Subcutaneous adipose tissue (tissue), 4 donors: Measurements from ENCODE around the gene IBA57. TPM values are rescaled to one million over a fixed set of nuclear protein-coding genes. Genes with fewer than 3 reads are reported as not detected.

ENCODE experiments used
- CTCF ChIP-seq: fragments of 450-650 bp; IDR thresholded peaks from one replicate; pipeline ENCODE4 v1.5.1; 2016; ENCODE audit warnings: low read depth, mild to moderate bottlenecking, control low read depth, antibody characterized with exemption, moderate library complexity
- small RNA-seq: library from RNA; depleted of rRNA; stranded (forward); fragments of <200 nt; gene quantifications from one replicate; pipeline ENCODE3, GENCODE V24; 2016
- total RNA-seq, 4 donors: library from RNA; depleted of rRNA; stranded (reverse); fragments of >200 nt; gene quantifications; one replicate each; pipeline ENCODE4 v1.1.0, GENCODE V29; 2016

IBA57 gene
- total RNA-seq, 4 donors from 2014 or later: 2.8 to 9.0 (median 4.4) TPM

GRCh38 chr1:228231189-228231588 lies 65.6 kb downstream of the IBA57 start:
- no peak for TF ChIP-seq CTCF

Small RNA genes lying within 50 kb of the gene (small RNA-seq; reads per million reads assigned to genes)
- not detected for gene AL359510.1

Other genes starting within 250 kb of the IBA57 start
- under 1 TPM in 3 of 4 donors, not detected in 1; 0.17 to 0.88 (median 0.57) TPM for gene WNT9A, start 217.9 kb upstream of the IBA57 start, total RNA-seq
- gene WNT3A, start 158.8 kb upstream of the IBA57 start, total RNA-seq: not detected
- 100 to 1,000 TPM; 227 to 245 (median 236) TPM for gene ARF1, start 83.1 kb upstream of the IBA57 start, total RNA-seq
- gene C1orf35, start 62.5 kb upstream of the IBA57 start, total RNA-seq: 10 to 100 TPM in 2 of 4 donors, 1 to 10 TPM in 2; 2.8 to 19.2 (median 9.3) TPM
- 100 to 1,000 TPM in 1 of 4 donors, 10 to 100 TPM in 3; 45.3 to 102 (median 49.9) TPM for gene MRPL55, start 56.5 kb upstream of the IBA57 start, total RNA-seq
- gene GUK1, start 25.5 kb upstream of the IBA57 start, total RNA-seq: 100 to 1,000 TPM; 179 to 306 (median 285) TPM
- 1 to 10 TPM in 2 of 4 donors, under 1 TPM in 2; 0.68 to 3.0 (median 1.1) TPM for gene GJC2, start 15.9 kb upstream of the IBA57 start, total RNA-seq
- 1 to 10 TPM; 4.1 to 4.9 (median 4.7) TPM for gene OBSCN, start 42.2 kb downstream of the IBA57 start, total RNA-seq
- gene TRIM11, start 241.0 kb downstream of the IBA57 start, total RNA-seq: 10 to 100 TPM in 3 of 4 donors, 1 to 10 TPM in 1; 8.6 to 16.2 (median 13.0) TPM